CD4-positive, alpha-beta T cell treated with Interleukin-2 at 100 ng/mL for 4 hours (primary cell): ENCODE measurements around the gene C12orf56.

Source experiments
- DNase-seq: peaks from one replicate; pipeline ENCODE4 v3.0.0-alpha.2; 2020; ENCODE audit warnings: low spot score

Gene C12orf56, protein sequence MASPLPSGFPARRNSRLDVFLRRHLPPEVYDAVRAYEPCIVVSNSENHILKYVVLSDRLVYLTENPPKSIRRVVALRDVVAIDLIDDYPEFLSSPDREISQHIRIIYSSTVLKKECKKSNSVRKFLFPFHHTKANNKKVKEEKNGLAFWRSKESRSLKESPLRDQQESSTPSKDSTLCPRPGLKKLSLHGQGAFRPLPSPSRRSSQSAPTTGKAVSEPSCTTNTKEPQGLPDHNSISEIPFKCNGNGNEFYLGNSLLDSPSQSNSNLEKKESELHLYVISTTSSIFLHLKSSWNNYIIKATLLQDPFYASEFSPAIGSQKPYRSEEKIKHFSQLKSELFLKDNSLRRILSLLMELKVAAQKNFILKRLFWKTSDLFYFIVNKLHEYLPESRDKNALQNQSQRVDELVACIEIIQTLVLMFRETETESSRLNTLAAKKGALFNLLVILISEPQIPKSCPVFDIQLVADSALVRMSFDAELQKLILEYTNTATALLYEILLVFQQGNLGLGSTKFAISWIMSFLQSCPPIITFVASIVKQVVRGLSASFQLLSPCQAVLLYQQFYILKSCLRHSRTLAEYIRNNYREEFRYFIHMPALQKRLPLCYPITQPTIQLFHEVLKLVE

DNA sequence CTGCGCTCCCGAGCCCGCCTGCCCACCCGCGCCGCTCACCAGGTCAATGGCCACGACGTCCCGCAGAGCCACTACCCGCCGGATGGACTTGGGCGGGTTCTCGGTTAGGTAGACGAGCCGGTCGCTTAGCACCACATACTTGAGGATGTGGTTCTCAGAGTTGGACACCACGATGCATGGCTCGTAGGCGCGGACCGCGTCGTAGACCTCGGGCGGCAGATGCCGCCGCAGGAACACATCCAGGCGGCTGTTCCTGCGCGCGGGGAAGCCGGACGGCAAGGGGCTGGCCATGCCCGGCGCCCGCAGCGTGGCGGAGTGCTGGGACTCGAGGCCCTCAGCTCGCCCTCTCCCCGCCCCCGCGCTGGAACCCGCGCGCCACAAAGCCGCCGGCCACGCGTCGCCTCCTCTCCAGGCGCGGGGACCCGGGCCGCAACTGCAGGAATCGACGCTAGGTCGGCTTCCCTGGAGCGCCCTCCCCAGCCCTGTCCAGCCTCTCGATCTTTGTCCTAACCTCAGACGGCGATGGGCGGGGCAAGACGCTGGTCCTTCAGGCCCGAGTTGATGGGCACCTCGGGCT is at the start of gene C12orf56:
C12orf56 (minus strand) TSS at position 484 of the 577 bp plus-strand sequence; CDS start at position 291, 193 bp downstream.
- no peak for DNase-seq

DNA sequence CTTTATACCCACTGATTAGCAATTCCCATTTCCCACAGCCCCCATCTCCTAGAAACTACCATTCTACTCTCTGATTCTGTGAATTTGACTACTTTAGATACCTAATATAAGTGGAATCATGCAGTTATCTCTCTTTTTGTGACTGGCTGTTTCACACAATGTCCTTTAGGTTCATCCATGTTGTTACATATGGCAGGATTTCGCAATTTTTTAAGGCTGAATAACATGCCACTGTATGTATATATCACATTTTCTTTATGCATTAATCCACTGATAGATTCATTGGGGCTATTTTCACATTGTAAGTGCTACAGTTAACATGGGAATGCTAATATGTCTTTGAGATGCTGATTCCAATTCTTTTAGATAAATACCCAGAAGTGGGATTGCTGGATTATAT is 49.5 kb upstream of the C12orf56 start:
- no peak for DNase-seq

GRCh38 chr12:64433915-64434314 is 43.4 kb upstream of the C12orf56 start:
- DNase-seq: no peak

DNA sequence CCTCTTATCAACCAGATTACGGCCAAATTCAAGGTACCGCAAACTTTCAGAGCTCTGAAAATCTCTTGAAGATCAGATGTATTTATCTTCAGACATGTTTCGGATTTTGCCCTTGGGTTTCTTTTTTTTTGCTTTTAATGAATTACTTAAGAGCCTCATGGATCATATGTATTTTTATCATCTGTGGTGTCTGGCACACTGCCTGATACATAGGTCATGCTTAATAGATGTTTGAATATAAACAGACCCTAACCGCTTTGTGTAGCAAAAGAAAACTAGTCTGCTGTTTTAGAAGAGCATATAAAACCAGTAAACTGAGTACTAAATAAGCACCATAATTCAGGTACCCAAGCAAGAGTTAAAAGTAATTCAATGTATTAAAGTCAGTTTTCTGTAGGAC is 41.2 kb upstream of the C12orf56 start:
- no peak for DNase-seq

DNA sequence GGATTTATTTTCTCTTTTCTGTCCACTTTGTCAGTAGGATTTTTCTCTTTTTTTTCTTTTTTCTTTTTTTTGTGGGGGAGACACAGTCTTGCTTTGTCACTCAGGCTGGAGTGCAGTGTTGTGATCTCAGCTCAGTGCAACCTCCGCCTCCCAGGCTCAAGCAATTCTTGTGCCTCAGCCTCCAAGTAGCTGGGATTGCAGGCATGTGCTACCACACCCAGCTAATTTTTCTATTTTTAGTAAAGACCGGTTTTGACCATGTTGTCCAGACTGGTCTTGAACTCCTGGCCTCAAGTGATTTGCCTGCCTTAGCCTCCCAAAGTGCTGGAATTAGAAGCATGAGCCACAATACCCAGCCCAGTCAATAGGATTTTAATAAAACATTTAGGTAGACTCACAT is 40.3 kb upstream of the C12orf56 start:
- no peak for DNase-seq

GRCh38 chr12:64428956-64429355 is 38.4 kb upstream of the C12orf56 start:
- DNase-seq: no peak

DNA sequence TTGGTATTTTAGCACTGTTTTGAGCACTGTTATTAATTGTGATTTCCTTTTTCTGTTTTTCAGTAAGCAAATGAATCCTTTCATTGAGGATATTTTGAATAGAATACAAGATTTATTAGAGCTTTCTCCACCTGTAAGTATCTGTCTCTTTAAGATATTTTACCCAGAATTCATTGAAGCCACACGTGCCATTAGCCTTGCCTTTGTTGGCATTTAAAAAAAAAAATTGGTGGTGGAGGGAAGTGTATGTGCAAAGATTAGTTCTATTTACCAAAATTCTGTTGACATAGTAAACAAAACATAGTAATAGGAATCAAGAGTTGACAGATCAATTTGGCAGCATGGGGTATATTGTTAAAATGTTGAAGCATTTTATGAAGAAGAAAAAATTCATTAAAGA is 37.4 kb upstream of the C12orf56 start:
- DNase-seq: no peak

GRCh38 chr12:64419696-64420095 is 29.1 kb upstream of the C12orf56 start:
- no peak for DNase-seq

GRCh38 chr12:64418209-64418608 is 27.7 kb upstream of the C12orf56 start:
- DNase-seq: no peak

DNA sequence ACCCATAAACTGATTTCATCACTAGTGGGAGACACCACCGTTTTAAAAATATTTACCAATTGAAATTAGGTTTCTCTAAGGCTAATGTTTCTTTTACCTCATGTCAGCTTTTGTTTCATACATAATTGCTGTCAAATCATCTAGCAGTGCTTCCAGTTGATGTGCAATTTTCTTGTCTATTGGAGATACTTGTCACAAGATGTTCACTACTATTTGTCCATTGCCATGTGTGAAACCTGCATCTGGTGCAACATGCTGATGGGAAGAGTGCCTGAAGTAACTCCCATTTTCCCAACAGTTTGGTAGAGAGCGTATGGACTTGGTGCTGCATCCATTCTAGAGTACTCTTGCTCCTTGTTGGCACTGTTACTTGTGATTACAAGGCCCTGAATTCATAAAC is 23.3 kb upstream of the C12orf56 start:
- DNase-seq: no peak

DNA sequence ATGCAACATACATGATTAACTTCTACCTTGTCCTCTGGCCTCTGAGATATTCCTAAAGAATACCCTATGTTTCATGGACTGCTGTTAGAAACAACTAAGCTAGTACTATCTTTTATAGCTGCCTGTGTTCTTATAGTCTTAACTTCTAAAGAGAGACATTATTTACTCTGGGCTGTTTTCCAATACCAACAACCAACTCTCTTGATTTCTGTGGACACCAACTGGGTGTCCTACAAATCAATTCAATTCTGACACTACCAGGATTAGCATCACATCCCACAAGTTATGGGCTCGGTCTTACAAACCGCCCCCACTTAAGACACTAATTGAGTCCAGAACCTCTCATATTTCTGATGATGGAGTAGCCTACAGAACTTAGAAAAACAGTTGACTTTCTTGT is 21.9 kb upstream of the C12orf56 start:
- DNase-seq: no peak

- no peak for DNase-seq
These were observed 20.9 kb upstream of the C12orf56 start for GRCh38 chr12:64411427-64411826.

GRCh38 chr12:64407342-64408223 is 17.0 kb upstream of the C12orf56 start:
- DNase-seq: no peak

DNA sequence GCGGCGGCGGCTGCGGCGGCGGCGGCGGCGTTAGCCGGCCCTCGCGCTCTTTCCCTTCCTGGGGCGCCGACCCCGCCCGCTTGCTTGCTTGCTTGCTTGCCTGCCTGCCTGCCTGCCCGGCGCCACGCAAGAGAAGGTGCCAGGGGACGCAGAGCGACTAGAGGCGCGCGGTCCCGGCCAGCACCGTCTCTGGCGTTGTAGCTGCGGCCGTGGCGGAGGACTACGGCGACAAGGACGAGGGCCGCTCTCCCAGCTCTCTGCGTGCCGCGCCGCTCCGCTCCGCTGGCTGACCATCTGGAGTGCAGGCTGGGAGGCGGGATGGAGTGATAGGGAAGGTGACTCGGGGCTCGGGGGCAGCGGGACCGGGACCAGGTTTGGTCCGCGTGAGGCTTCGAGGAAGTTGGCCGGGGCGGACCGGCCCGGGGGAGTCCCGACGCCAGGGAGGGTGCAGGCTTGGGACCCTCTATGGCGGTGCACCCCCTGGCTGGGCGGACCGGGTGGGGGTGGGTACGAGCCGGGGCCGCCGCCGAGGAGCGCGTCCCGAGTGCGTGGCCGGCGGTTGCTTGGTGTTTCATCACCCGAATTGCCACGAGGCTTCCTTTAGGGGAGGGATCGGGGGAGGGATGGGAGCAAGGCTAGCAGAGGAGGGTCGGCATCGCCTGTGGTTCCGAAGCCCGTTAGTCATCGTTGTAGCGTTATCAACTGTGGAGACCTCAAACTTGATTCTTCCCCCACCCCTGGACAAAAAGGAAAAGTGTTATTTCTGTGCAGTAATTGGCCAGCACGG is 14.1 kb upstream of the C12orf56 start:
- peak; percentile 50 for DNase-seq

DNA sequence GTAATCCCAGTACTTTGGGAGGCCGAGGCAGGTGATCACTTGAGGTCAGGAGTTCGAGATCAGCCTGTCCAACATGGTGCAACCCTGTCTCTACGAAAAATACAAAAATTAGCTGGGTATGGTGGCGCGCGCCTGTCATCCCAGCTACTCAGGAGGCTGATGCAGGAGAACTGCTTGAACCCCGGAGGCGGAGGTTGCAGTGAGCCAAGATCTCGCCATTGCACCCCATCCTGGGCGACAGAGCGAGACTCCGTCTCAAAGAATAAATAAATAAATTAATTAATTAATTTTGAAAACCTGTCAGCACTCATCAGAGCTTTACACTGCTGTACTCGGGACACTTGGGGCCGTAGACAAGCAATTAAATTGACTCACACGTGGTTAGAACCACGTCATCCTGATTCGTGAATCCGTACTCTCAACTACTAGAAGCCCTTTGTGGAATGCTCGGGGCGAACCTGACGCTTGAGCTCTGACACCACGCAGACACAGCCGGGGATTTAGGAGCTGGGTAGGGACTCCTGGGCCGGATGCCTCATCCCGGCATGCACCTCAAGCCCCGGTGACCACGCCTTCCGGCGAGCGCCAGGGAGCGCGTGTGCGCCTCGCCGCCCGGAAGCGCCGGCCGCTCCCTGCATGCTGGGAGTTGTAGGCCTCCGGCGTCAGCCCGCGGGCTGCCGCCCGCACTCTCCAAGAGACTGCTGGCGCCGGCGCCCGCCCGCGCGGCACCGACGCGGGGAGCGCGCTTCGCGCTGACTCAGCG is 13.3 kb upstream of the C12orf56 start, which contains the start of gene XPOT:
XPOT (plus strand) TSS at position 686 of the 763 bp plus-strand sequence. CDS start 5,644 bp downstream, outside the sequence.
- peak; percentile 94 for DNase-seq

DNA sequence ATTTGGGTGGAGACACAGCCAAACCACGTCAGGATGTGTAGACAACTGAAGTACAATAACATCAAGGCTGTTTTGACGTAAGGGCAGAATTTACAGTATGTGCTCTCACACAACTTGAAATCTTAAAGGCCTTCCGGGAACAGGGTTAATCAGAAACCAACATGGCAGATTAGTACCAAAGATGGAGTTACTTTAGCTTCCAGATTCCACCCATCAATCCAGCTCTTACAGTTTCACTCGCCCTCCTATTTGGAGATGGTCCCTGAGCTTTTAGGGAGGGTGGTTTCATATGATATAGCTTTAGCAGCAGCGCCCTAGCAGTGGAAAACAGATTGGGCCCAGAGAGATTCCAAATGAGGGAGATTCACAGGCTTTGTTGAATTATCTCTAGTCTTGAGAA is 11.6 kb upstream of the C12orf56 start:
- no peak for DNase-seq

DNA sequence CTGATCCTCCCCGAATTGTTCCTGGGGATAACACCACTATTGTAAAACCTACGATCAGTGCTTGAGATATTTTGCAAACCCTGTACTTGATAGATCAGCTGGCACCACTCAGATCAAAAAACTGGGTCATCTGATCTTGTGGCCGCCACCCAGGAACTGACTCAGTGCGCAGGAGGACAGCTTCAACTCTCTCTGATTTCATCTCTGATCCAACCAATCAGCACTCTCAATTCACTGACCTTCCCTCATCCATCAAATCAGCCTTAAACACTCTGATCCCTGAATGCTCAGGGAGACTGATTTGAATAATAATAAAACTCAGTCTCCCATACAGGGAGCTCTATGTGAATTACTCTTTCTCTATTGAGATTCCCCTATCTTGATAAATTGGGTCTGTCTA is 9.5 kb upstream of the C12orf56 start:
- DNase-seq: peak; percentile 64

- no peak for DNase-seq
These were observed 5.2 kb upstream of the C12orf56 start for GRCh38 chr12:64395739-64396138.

DNA sequence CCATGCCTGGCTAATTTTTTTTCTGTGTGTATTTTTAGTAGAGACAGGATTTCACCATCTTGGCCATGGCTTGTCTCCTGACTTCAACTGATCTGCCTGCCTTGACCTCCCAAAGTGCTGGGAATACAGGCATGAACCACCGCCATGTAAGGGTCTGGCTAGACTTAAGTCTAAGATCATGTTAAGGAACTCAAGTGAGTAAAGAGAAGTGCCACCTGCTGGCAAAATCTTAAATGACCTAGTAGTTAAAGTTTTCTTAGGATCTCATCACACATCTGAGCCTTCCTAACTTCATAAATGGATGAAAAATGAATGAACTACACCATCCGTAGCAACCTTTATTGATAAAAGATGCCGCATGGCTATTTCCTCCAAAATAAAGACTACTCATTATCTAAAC is 1.7 kb upstream of the C12orf56 start:
- DNase-seq: peak; percentile 47

DNA sequence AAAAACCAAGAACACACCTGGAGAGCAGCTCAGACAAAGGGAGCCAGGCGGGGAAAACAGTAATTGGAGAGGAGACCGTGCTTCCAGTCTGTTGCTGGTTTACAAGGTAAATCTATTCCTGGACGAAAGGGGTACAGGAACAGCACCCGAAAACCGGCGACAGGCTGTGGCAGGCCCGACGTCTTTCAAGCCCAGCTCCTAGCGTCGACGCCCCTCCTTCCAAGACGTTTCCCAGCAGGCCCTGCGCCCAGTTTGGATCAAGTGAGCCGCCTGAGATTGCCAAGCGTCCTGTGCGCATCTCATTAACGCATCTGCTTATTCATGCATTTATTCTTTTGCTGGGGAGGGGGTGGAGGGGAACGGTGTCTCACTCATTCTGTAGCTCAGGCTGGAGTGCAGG is 1.4 kb downstream of the C12orf56 start:
- no peak for DNase-seq
